PC-3 (cell line): Measurements from ENCODE around the gene OPN1MW3. TPM values are rescaled to one million over a fixed set of nuclear protein-coding genes. Genes with fewer than 3 reads are reported as not detected.

ENCODE experiments used
- ATAC-seq: fragments of 200-7000 bp; cut with Tn5 transposase; 2 replicates; pipeline ENCODE4 v1.9.1; 2020; ENCODE audit warnings: mild to moderate bottlenecking, moderate library complexity
- BruUV-seq: library from RNA; stranded (reverse); fragments of 400-500 nt; replicated peaks from 2 replicates; lab custom pipeline; 2021; lab: Mats Ljungman, UMichigan
- CTCF ChIA-PET: fragments of 300-600 bp; sonication (Branson Sonifier 250); formaldehyde crosslinking; loops from one replicate; lab custom pipeline; 2022; ENCODE audit warnings: antibody characterized with exemption; lab: Charles Lee
- POLR2A ChIA-PET: fragments of 300-600 bp; sonication (Branson Sonifier 250); formaldehyde crosslinking; loops from one replicate; lab custom pipeline; 2022; ENCODE audit warnings: antibody characterized with exemption; ENCODE audit not compliant: unreplicated experiment; lab: Charles Lee
- DNase-seq: peaks from one replicate; pipeline ENCODE4 v3.0.0-alpha.2; 2015
- H2AFZ ChIP-seq: fragments of 300-600 bp; sonication (generic); 2 replicates; pipeline ENCODE4 v1.6.0; 2016; ENCODE audit warnings: antibody characterized with exemption, low read length
- H3F3A ChIP-seq: fragments of 300-600 bp; sonication (generic); one replicate; pipeline ENCODE4 v1.6.0; 2017; ENCODE audit warnings: antibody characterized with exemption, low read length, control low read depth, mild to moderate bottlenecking; ENCODE audit not compliant: unreplicated experiment
- H3K27ac ChIP-seq: fragments of 300-600 bp; sonication (generic); 2 replicates; pipeline ENCODE4 v1.5.1; 2016; ENCODE audit warnings: mild to moderate bottlenecking, low read length
- H3K27me3 ChIP-seq: fragments of 300-600 bp; sonication (generic); 2 replicates; pipeline ENCODE4 v1.6.1; 2016; ENCODE audit warnings: low read length, mixed read lengths
- H3K36me3 ChIP-seq: fragments of 300-600 bp; sonication (generic); 2 replicates; pipeline ENCODE4 v1.6.1; 2016; ENCODE audit warnings: low read depth, mixed run types, low read length, mixed read lengths
- H3K4me1 ChIP-seq: fragments of 300-600 bp; sonication (generic); 2 replicates; pipeline ENCODE4 v1.5.1; 2016; ENCODE audit warnings: low read length; ENCODE audit not compliant: insufficient read depth
- H3K4me2 ChIP-seq: fragments of 300-600 bp; sonication (generic); 2 replicates; pipeline ENCODE4 v1.6.0; 2016; ENCODE audit warnings: low read length
- H3K4me3 ChIP-seq: fragments of 300-600 bp; sonication (generic); 2 replicates; pipeline ENCODE4 v1.5.1; 2016; ENCODE audit warnings: mild to moderate bottlenecking, low read length, mixed read lengths
- H3K79me2 ChIP-seq: fragments of 300-600 bp; sonication (generic); 2 replicates; pipeline ENCODE4 v1.6.1; 2017; ENCODE audit warnings: low read length, mixed read lengths
- H3K9ac ChIP-seq: fragments of 300-600 bp; sonication (generic); 2 replicates; pipeline ENCODE4 v1.6.0; 2016; ENCODE audit warnings: mild to moderate bottlenecking, low read length
- H3K9me2 ChIP-seq: fragments of 300-600 bp; sonication (generic); replicated peaks from 2 replicates; pipeline ENCODE4 v1.6.1; 2016; ENCODE audit warnings: mixed run types, low read length, mixed read lengths
- H3K9me3 ChIP-seq: fragments of 300-600 bp; sonication (generic); 2 replicates; pipeline ENCODE4 v1.6.1; 2016; ENCODE audit warnings: low read length, mixed read lengths
- H4K20me1 ChIP-seq: fragments of 300-600 bp; sonication (generic); 2 replicates; pipeline ENCODE4 v1.6.1; 2016; ENCODE audit warnings: low read length, mixed read lengths
- EZH2 ChIP-seq: fragments of 300-600 bp; sonication (generic); IDR thresholded peaks from one replicate; pipeline ENCODE4 v1.6.1; 2017; ENCODE audit warnings: antibody characterized with exemption, mild to moderate bottlenecking, low read length; ENCODE audit not compliant: unreplicated experiment
- EZH2phosphoT487 ChIP-seq: fragments of 300-600 bp; sonication (generic); IDR thresholded peaks from 2 replicates; pipeline ENCODE4 v1.6.1; 2018; ENCODE audit warnings: mild to moderate bottlenecking, antibody characterized with exemption, low read length, borderline replicate concordance
- intact Hi-C: fragments of 100-400 bp; cut with micrococcal nuclease; formaldehyde crosslinking; loops from 2 replicates; pipeline ENCODE4 v1.9.0; 2023
- total RNA-seq: library from RNA; depleted of rRNA; stranded (reverse); fragments of >200 nt; gene quantifications from 2 replicates; pipeline ENCODE4 v1.2.3, GENCODE V29; 2014; rRNA removed
- TF ChIP-seq, protein P1 (sequence below): fragments of 300-600 bp; sonication (generic); conservative IDR thresholded peaks from 2 replicates; pipeline ENCODE4 v1.5.1; 2017; ENCODE audit warnings: antibody characterized with exemption, low read depth, mild to moderate bottlenecking, low read length

The OPN1MW3 gene
- total RNA-seq, 1 experiment from 2014 or later = not detected

DNA sequence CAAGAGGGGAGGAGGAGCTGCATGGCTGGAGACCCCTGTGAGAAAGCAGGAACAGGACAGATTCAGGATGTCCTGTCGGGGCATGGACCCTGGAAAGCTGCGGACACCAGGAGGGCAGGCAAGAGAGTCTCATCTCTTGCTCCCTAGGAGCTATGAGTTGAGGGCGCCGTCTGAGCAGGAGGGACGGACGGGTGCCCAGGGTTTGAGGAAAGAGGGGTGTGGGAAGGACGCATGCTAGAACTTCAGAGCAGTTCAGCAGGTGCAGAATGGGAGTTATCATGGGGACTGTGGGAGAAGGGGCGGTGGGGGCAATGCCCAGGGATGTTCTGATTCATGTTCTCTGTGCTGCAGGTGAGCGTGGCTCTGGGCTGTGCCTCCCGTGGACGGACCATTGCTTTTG, 63.0 kb downstream of the OPN1MW3 start:
- Histone ChIP-seq H3K27me3 (peaks cover 23% of the 10 kb centered on the region), H3K79me2 (no peaks in the 10 kb centered on the region), H3K9me2 (no peaks in the 10 kb centered on the region), H3K4me1 (no peaks in the 10 kb centered on the region), H3F3A (no peaks in the 10 kb centered on the region), H3K9me3 (no peaks in the 10 kb centered on the region), H3K36me3 (no peaks in the 10 kb centered on the region), H2AFZ (no peak overlapping the region), H3K27ac (no peak overlapping the region), H4K20me1 (no peaks in the 10 kb centered on the region), H3K4me3 (no peak overlapping the region), H3K9ac (no peak overlapping the region), H3K4me2 (no peak overlapping the region)
- intact Hi-C loops = no loop called here
- POLR2A ChIA-PET = no interaction called here
- no TSS peak for BruUV-seq
- ATAC-seq (no peak), DNase-seq (no peak)
- TF ChIP-seq, protein P1, sequence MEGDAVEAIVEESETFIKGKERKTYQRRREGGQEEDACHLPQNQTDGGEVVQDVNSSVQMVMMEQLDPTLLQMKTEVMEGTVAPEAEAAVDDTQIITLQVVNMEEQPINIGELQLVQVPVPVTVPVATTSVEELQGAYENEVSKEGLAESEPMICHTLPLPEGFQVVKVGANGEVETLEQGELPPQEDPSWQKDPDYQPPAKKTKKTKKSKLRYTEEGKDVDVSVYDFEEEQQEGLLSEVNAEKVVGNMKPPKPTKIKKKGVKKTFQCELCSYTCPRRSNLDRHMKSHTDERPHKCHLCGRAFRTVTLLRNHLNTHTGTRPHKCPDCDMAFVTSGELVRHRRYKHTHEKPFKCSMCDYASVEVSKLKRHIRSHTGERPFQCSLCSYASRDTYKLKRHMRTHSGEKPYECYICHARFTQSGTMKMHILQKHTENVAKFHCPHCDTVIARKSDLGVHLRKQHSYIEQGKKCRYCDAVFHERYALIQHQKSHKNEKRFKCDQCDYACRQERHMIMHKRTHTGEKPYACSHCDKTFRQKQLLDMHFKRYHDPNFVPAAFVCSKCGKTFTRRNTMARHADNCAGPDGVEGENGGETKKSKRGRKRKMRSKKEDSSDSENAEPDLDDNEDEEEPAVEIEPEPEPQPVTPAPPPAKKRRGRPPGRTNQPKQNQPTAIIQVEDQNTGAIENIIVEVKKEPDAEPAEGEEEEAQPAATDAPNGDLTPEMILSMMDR = no peak
- no peak for TF ChIP-seq EZH2phosphoT487
- TF ChIP-seq EZH2 = no peak
- CTCF ChIA-PET = no interaction called here

Other genes starting within 250 kb of the OPN1MW3 start
- 366 and 427 TPM in 2 replicates for gene IRAK1, start 237.7 kb upstream of the OPN1MW3 start, total RNA-seq
- 40.8 and 47.3 TPM in 2 replicates for gene MECP2, start 159.9 kb upstream of the OPN1MW3 start, total RNA-seq
- gene OPN1LW, start 113.3 kb upstream of the OPN1MW3 start, total RNA-seq = not detected in 2 replicates
- not detected in 2 replicates for gene OPN1MW, start 75.0 kb upstream of the OPN1MW3 start, total RNA-seq
- gene OPN1MW2, start 37.8 kb upstream of the OPN1MW3 start, total RNA-seq = not detected in 2 replicates
- gene TEX28, start 37.5 kb downstream of the OPN1MW3 start, total RNA-seq = 0.11 TPM in 1 of 2 replicates, not detected in the other
- not detected in 2 replicates for gene TKTL1, start 38.2 kb downstream of the OPN1MW3 start, total RNA-seq
- gene FLNA, start 117.1 kb downstream of the OPN1MW3 start, total RNA-seq = 2,058 and 3,170 TPM in 2 replicates
- gene EMD, start 121.7 kb downstream of the OPN1MW3 start, total RNA-seq = 46.8 and 49.0 TPM in 2 replicates
- 2,879 and 3,401 TPM in 2 replicates for gene RPL10, start 140.8 kb downstream of the OPN1MW3 start, total RNA-seq
- 29.8 TPM in 2 replicates for gene DNASE1L1, start 151.7 kb downstream of the OPN1MW3 start, total RNA-seq
- gene TAFAZZIN, start 154.0 kb downstream of the OPN1MW3 start, total RNA-seq = 39.4 and 41.5 TPM in 2 replicates
- gene ATP6AP1, start 171.1 kb downstream of the OPN1MW3 start, total RNA-seq = 68.7 and 94.0 TPM in 2 replicates
- 96.1 and 97.1 TPM in 2 replicates for gene GDI1, start 179.6 kb downstream of the OPN1MW3 start, total RNA-seq
- 53.8 and 76.7 TPM in 2 replicates for gene FAM50A, start 186.6 kb downstream of the OPN1MW3 start, total RNA-seq
- gene PLXNA3, start 200.7 kb downstream of the OPN1MW3 start, total RNA-seq = 5.3 and 21.8 TPM in 2 replicates
- 82.8 and 87.4 TPM in 2 replicates for gene LAGE3, start 221.7 kb downstream of the OPN1MW3 start, total RNA-seq
- 92.3 and 101 TPM in 2 replicates for gene UBL4A, start 229.0 kb downstream of the OPN1MW3 start, total RNA-seq
- 42.1 and 50.6 TPM in 2 replicates for gene SLC10A3, start 233.0 kb downstream of the OPN1MW3 start, total RNA-seq